Stimulated activated naive CD4-positive, alpha-beta T cell (primary cell): ENCODE data around the gene LHPP.

Experiments used
- DNase-seq, 6 experiments: peaks; one replicate each; lab custom pipeline; 2025; lab: John Stamatoyannopoulos, UW

Gene LHPP

DNA sequence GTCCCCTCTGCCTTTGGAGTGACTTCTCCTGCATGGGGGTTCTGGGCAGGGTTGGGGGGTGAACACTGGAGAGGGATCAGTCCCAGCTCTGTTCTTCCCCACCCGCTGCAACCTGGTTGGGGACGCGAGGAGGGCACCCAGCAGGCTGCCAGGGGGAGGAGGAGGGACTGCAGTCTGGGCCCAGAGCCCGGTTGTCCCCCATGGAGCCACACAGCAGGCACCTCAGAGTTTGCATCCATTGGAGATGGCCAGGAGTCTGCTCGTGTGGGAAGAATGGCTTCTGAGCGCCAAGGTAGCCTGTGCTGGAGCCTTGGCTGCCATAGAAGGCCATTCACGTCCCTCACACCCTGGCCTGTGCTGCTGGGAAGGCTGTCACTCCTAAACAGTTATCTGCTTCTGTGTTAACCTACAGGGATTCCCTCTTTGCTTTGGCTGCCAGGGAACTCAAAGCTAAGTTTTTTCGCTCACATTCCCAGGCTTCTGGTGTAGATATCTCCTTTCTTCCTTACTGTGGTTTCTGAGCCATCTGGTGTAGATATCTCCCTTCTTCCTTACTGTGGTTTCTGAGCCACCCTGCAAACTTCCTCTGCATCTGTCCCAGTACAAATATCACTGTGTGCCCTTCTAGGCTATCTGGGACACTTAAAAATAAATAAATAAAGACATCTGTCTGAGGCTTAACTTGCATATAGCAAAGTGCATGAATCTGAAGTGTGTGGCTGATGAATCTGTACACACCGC, 133.7 kb downstream of the LHPP start:
- DNase-seq = no peak

DNA sequence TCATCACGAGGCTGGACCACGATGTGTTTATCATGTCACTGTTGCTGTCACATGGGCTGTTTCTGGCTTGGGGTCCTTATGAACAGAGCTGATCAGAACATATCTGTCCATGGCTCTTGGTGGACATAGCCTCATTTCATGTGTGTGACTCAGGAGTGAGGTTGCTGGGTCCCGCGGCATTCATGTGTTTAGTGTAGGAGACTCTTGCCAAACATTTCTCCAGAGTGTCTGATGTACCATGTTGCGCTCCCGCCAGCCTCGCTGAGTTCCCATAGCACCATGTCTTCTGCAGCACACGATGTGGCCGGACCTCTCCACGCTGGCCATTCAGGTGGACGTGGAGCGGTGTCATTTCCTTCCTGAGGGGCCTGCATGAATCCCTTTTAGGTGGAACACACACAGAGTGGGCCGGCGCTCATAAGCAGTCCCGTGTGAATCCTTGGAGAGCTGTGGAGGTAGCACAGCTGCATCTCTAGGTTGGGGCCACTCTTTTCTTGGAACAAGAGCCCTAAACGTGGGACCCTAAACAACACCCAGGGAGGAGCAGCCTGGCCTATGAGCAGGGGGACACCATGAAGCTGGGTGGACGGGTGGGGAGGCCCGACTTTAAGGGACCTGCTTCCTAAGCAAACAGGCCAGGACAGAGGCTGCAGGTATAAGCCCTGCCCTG, 134.6 kb downstream of the LHPP start:
- DNase-seq = no peak

DNA sequence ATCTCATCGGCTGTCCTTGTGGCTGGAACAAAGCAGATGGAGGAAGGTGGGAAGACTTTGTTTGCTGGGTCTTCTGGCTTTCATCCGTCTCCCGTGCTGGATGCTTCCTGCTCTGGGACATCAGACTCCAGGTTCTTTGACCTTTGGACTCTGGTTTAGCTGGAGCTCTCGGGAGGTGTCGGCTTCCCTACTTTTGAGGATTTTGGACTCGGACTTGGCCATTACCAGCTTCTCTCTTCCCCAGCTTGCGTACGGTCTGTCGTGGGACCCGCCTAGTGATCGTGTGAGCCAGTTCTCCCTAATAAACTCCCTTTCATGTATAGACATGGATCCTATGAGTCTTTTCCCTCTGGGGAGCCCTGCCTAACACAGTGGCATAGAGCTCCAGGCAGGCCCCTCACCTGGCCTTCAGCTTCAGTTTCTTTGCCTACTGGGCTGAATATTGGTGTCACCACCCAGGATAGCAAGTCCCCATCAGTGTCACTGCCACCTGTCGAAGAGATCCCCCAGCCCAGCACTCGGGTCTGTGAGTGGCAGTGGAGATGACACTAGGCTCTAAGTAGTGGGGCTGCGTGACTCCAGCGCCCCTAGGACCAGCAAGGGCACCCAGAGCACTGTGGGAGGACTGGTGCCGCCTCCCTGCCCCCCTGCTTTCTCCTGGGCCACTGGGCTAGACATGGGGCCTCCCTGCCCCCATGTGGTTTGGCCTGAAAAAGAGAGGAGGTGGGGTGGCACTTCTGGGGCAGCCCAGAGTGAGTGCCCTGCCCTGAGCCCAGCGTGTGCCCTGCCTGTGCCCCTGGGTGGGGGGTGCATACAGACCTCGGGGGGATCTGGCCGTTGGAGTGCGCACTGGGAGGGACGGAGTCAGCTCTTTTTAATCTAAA, 135.6 kb downstream of the LHPP start:
- no peak for DNase-seq

GRCh38 chr10:124597846-124598165, 136.2 kb downstream of the LHPP start:
- no peak for DNase-seq

DNA sequence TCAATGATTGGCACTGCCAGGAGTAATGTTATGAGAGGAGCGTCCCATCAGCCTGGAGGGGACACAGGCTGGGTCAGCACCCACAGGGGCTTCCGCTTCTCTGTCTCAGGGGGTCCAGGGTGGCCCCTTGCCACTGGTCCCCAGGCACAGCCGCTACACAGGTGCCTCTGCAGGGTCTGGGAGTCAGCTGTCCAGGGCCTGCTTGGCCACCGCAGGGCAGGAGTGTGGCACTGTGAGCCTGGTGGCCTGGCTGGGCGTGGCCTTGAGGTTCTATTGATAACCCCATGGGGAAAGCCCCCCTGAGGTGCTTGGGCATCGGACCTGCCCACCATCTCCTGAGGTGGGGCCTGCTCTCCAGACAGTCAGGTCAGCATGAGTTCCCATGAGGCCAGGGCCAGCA, 136.6 kb downstream of the LHPP start:
- no peak for DNase-seq

GRCh38 chr10:124598773-124599587, 137.4 kb downstream of the LHPP start:
- DNase-seq = no peak

- DNase-seq = no peak
Measured at GRCh38 chr10:124599588-124600050, 138.0 kb downstream of the LHPP start.

GRCh38 chr10:124600051-124600880, 138.6 kb downstream of the LHPP start:
- DNase-seq = no peak

- no peak for DNase-seq
Measured at GRCh38 chr10:124601016-124601415, 139.4 kb downstream of the LHPP start.

DNA sequence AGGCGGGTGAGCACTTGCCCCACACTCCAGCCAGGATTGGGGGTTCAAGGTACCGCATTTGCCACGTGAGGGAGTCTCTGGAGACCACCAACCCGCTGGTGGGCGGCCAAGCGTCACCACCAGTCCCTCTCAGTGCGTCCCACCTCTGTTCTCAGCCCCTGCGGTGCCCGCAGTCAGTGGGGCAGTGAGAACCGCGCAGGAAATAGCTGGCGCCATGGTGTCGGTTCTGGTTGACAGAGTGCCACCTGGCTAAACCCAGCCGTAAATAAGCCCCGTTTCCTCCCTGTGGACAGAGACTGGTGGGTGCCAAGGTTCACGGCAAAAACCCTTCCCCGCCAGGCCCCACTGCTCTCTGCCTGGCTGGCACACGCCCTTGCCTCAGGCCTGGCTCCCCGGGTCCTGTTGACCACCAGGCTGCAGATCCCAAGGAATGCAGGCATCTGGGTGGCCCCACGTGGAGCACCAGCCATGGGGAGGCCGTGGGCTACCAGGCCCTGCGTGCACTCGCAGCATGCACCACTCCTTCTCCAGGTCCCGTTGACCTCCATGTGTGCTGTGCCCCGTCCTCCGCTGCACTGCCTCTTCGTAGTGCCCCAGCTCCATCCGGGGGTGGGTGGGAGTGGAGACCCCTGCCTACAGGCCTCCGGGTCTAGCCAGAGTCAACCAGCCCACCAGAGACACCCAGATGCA, 140.0 kb downstream of the LHPP start:
- DNase-seq = no peak

DNA sequence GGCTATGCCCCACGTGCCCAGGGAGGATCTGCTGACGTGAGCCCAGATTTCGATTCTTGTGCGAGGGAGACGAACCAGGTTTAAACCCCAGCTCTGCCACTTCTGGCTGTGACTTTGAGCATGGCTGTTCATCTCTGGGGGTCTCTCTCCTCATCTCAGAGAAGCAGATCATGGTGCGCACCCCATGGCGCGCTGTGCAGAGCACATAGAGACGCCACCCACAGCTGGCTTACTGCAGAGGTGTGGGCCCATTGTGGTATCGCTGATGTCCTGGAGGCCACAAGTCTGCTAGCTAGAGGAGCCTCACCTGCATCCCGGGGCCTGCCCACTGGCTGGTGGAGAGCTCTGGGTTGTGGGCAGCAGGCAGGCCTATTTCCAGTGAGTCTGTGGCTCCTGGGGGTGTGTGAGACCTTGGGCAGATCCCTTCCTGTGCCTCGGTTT, 140.5 kb downstream of the LHPP start:
- no peak for DNase-seq

- no peak for DNase-seq
Measured at GRCh38 chr10:124602646-124603365, 141.2 kb downstream of the LHPP start.

GRCh38 chr10:124603376-124604213, 142.0 kb downstream of the LHPP start:
- no peak for DNase-seq

- no peak for DNase-seq
Measured at GRCh38 chr10:124604214-124605000, 142.8 kb downstream of the LHPP start.

GRCh38 chr10:124605001-124605370, 143.4 kb downstream of the LHPP start:
- no peak for DNase-seq

GRCh38 chr10:124605481-124605855, 143.8 kb downstream of the LHPP start:
- DNase-seq = no peak

DNA sequence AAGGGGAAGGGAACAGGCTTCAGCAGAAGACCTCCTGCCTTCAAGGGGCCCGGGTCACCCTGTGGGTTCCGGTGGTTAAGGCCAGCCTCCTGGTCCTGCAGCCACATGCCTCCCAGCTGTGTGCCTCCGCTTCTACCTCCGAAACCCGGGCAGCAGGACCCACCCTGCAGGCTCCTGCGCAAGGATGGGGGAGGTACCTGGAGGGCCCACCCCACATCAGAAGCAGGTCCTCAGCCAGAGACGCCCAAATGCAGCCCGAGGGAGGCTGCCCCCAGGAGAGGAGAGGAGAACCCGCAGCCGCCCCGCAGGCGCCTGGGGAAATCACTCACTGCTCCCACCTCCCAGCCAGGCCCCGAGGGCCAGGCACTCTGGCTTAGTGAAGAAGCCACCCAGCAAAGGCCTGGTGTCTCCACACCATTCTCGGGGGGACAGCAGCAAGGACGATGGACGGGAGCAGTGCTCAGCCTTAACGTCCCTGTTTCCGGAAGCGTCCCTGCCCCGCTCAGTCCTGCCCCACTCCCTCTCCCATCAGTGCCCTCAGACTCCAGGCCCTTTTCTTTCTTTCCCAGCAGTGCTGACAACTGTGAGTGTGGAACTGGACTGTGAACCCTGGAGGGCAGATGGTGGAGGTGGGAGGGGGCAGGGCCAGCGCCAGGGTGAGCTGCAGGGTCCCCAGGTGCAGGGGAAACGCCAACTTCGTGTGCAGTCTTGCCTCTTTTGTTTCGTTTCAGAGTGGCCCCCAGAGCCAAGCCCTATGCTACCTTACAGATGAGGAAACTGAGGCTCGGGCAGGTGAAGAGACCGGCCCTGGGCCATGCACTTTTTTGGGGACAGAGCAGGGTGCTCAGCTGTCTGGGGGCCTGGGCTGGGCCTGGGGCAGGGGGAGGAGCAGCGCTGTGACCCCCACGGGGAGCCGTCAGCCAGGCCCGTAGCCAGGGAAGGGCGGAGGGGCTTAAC, 144.5 kb downstream of the LHPP start:
- DNase-seq = no peak
